Measurements from ENCODE around the gene FPR1. TPM values are rescaled to one million over a fixed set of nuclear protein-coding genes. Genes with fewer than 3 reads are reported as not detected.

FPR1 gene
- polyA plus RNA-seq, 3 donors, result 372 to 1,265 (median 991) TPM

- Histone ChIP-seq H4K20me1 (ENCODE audit: insufficient read depth, low read length) (no peaks in the 10 kb centered on the region), H3K27ac (ENCODE audit: low read depth in 1 of 2, low read length in 2 of 2) (no peak overlapping the region), H3K79me2 (ENCODE audit: insufficient read depth, low read length) (no peaks in the 10 kb centered on the region), H2AFZ (ENCODE audit: insufficient read depth, low read depth, low read length, poor library complexity, severe bottlenecking) (no peak overlapping the region), H3K9ac (ENCODE audit: insufficient read depth, low read length, poor library complexity, severe bottlenecking) (no peak overlapping the region), H3K4me2 (replicated peaks; ENCODE audit: extremely low read depth, low read length, poor library complexity, severe bottlenecking) (no peak overlapping the region), H3K4me1 (ENCODE audit: control insufficient read depth in 1 of 2, insufficient read depth in 2 of 2, low read length in 2 of 2) (peaks cover 54 to 71% of the 10 kb centered on the region in 2 donors), H3K9me3 (replicated peaks in 1 of 2; ENCODE audit: control insufficient read depth in 1 of 2, insufficient read depth in 1 of 2, low read length in 2 of 2) (no peaks in the 10 kb centered on the region), H3K4me3 (replicated peaks in 1 of 3; ENCODE audit: low read depth in 2 of 3, low read length in 3 of 3) (no peak overlapping the region), H3K36me3 (replicated peaks in 1 of 2; ENCODE audit: control insufficient read depth in 1 of 2, insufficient read depth in 2 of 2, low read length in 2 of 2) (no peaks in the 10 kb centered on the region), H3K27me3 (ENCODE audit: control insufficient read depth in 2 of 2, insufficient read depth in 2 of 2, low read length in 2 of 2) (no peaks in the 10 kb centered on the region)
- no CpG with 5 or more reads among the region's 3 CpGs for WGBS (ENCODE audit: insufficient coverage)
- no peak overlapping the region for H3K4me3 Mint-ChIP-seq
- DNase-seq, result no peak
- H3K27ac Mint-ChIP-seq, result peak overlapping the region in 4 of 7 donors; percentile 61 to 84 (median 72)
- H3K27me3 Mint-ChIP-seq (ENCODE audit: low read depth in 3 of 3), result peaks cover 0 to 8% (median 3%) of the 10 kb centered on the region in 3 donors
- H3K9me3 Mint-ChIP-seq, result peaks cover 0 to 13% (median 7%) of the 10 kb centered on the region in 7 donors
- intact Hi-C loops (cut with micrococcal nuclease), result no loop called here
- peaks cover under 1 to 6% of the 10 kb centered on the region in 2 donors for H3K36me3 Mint-ChIP-seq
- TF ChIP-seq, protein P1, sequence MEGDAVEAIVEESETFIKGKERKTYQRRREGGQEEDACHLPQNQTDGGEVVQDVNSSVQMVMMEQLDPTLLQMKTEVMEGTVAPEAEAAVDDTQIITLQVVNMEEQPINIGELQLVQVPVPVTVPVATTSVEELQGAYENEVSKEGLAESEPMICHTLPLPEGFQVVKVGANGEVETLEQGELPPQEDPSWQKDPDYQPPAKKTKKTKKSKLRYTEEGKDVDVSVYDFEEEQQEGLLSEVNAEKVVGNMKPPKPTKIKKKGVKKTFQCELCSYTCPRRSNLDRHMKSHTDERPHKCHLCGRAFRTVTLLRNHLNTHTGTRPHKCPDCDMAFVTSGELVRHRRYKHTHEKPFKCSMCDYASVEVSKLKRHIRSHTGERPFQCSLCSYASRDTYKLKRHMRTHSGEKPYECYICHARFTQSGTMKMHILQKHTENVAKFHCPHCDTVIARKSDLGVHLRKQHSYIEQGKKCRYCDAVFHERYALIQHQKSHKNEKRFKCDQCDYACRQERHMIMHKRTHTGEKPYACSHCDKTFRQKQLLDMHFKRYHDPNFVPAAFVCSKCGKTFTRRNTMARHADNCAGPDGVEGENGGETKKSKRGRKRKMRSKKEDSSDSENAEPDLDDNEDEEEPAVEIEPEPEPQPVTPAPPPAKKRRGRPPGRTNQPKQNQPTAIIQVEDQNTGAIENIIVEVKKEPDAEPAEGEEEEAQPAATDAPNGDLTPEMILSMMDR (IDR thresholded peaks at IDR 0.05), result no peak
- peaks cover 63% of the 10 kb centered on the region for H3K4me1 Mint-ChIP-seq
These were observed 46.4 kb upstream of the FPR1 start for GRCh38 chr19:51798062-51798461.

DNA sequence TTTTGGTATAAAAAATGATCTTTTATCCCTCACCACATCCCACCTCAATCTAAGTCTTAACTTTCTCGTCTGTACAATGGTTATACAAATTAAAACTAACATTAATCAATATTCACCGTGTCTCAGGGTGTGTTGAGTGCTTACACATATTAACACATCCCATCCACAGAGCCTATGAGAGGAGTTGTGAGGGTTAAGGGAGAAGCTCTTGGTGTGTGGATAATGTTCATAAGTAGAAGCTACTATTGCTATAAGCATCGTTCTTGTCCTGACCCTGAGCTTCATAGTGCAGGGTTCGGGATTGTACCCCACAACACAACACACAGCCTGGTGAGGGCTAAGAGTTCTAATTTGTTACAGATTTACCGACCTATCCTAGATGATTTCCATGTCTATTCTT is 45.8 kb upstream of the FPR1 start:
- no peak overlapping the region for H3K4me3 Mint-ChIP-seq
- TF ChIP-seq, protein P1 (IDR thresholded peaks at IDR 0.05), result no peak
- intact Hi-C loops (cut with micrococcal nuclease), result no loop called here
- DNase-seq, result no peak
- H3K36me3 Mint-ChIP-seq, result peaks cover 0 to 6% of the 10 kb centered on the region in 2 donors
- Histone ChIP-seq H3K36me3 (replicated peaks in 1 of 2; ENCODE audit: control insufficient read depth in 1 of 2, insufficient read depth in 2 of 2, low read length in 2 of 2) (no peaks in the 10 kb centered on the region), H2AFZ (ENCODE audit: insufficient read depth, low read depth, low read length, poor library complexity, severe bottlenecking) (no peak overlapping the region), H3K27me3 (ENCODE audit: control insufficient read depth in 2 of 2, insufficient read depth in 2 of 2, low read length in 2 of 2) (no peaks in the 10 kb centered on the region), H3K9ac (ENCODE audit: insufficient read depth, low read length, poor library complexity, severe bottlenecking) (no peak overlapping the region), H3K4me2 (replicated peaks; ENCODE audit: extremely low read depth, low read length, poor library complexity, severe bottlenecking) (no peak overlapping the region), H3K9me3 (replicated peaks in 1 of 2; ENCODE audit: control insufficient read depth in 1 of 2, insufficient read depth in 1 of 2, low read length in 2 of 2) (no peaks in the 10 kb centered on the region), H3K27ac (ENCODE audit: low read depth in 1 of 2, low read length in 2 of 2) (no peak overlapping the region), H3K4me1 (ENCODE audit: control insufficient read depth in 1 of 2, insufficient read depth in 2 of 2, low read length in 2 of 2) (peaks cover 53 to 70% of the 10 kb centered on the region in 2 donors), H3K79me2 (ENCODE audit: insufficient read depth, low read length) (no peaks in the 10 kb centered on the region), H4K20me1 (ENCODE audit: insufficient read depth, low read length) (no peaks in the 10 kb centered on the region), H3K4me3 (replicated peaks in 1 of 3; ENCODE audit: low read depth in 2 of 3, low read length in 3 of 3) (no peak overlapping the region)
- no peak overlapping the region for H3K27ac Mint-ChIP-seq
- peaks cover 62% of the 10 kb centered on the region for H3K4me1 Mint-ChIP-seq
- H3K9me3 Mint-ChIP-seq, result peaks cover 0 to 18% (median 7%) of the 10 kb centered on the region in 7 donors
- no CpG with 5 or more reads among the region's 5 CpGs for WGBS (ENCODE audit: insufficient coverage)
- peaks cover 0 to 8% (median 3%) of the 10 kb centered on the region in 3 donors for H3K27me3 Mint-ChIP-seq (ENCODE audit: low read depth in 3 of 3)
